IPS DF 4.7 (cell line): Measurements from ENCODE around the gene RNF150.
A peak's percentile ranks its signal among the peaks of the same experiment; 100 is the strongest.

Experiments
- DNase-seq: peaks from one replicate; pipeline ENCODE4 v3.0.0-alpha.2; 2013; ENCODE audit warnings: low spot score; ENCODE audit errors: extremely low read depth

Gene RNF150

GRCh38 chr4:140928880-140929279 is 204.4 kb downstream of the RNF150 start:
- DNase-seq, result no peak

- no peak for DNase-seq
Measured at GRCh38 chr4:140926672-140927071, 206.6 kb downstream of the RNF150 start.

- DNase-seq, result no peak
Measured at GRCh38 chr4:140925417-140925816, 207.9 kb downstream of the RNF150 start.

- DNase-seq, result no peak
Measured at GRCh38 chr4:140924761-140925392, 208.4 kb downstream of the RNF150 start.

GRCh38 chr4:140906993-140907962 is 226.0 kb downstream of the RNF150 start:
- no peak for DNase-seq

- no peak for DNase-seq
Measured at GRCh38 chr4:140904904-140905303, 228.4 kb downstream of the RNF150 start.

GRCh38 chr4:140903522-140904475 is 229.5 kb downstream of the RNF150 start:
- no peak for DNase-seq

GRCh38 chr4:140901736-140902336 is 231.4 kb downstream of the RNF150 start:
- DNase-seq, result no peak

GRCh38 chr4:140893939-140894338 is 239.3 kb downstream of the RNF150 start:
- no peak for DNase-seq

- DNase-seq, result no peak
Measured at GRCh38 chr4:140888054-140888453, 245.2 kb downstream of the RNF150 start.

GRCh38 chr4:140887467-140887866 is 245.8 kb downstream of the RNF150 start:
- no peak for DNase-seq

GRCh38 chr4:140884431-140885058 is 248.7 kb downstream of the RNF150 start:
- DNase-seq, result peak; percentile 84

GRCh38 chr4:140877781-140878180 is 255.5 kb downstream of the RNF150 start:
- DNase-seq, result no peak

GRCh38 chr4:140876615-140877364 is 256.5 kb downstream of the RNF150 start:
- DNase-seq, result no peak

GRCh38 chr4:140875746-140876452 is 257.4 kb downstream of the RNF150 start:
- DNase-seq, result no peak

- DNase-seq, result no peak
Measured at GRCh38 chr4:140874056-140874455, 259.2 kb downstream of the RNF150 start.

GRCh38 chr4:140871368-140871767 is 261.9 kb downstream of the RNF150 start:
- no peak for DNase-seq

- DNase-seq, result no peak
Measured at GRCh38 chr4:140870427-140870826, 262.8 kb downstream of the RNF150 start.

GRCh38 chr4:140869446-140869845 is 263.8 kb downstream of the RNF150 start:
- no peak for DNase-seq
